DMS 273 (cell line): ENCODE results near the gene PGAM2.
A peak's percentile ranks its signal among the peaks of the same experiment; 100 is the strongest.

Experiments
- DNase-seq: peaks from one replicate; lab custom pipeline; 2025; ENCODE audit not compliant: unreplicated experiment; lab: John Stamatoyannopoulos, UW

The PGAM2 gene

GRCh38 chr7:44067064-44067951 lies 1.9 kb upstream of the PGAM2 start:
- peak; percentile 74 for DNase-seq

GRCh38 chr7:44066494-44067063 lies 1.2 kb upstream of the PGAM2 start:
- DNase-seq: no peak

DNA sequence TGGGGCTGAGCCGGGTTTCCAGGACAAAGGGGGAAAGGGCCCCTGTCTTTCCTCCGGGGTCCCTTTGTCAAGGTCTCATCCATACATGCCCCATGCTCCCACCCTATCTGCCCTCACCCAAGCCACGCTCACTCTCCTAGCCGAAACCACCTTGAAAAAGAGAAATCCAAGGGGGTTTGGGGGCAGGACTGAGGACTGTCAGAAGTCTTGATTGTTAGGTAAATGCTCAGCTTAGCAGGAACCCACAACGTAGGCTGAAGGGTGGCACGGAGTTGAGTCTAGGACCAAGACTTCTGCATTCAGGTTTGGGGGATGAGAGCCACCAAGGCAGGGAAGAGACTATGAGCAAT lies 719 bp upstream of the PGAM2 start:
- no peak for DNase-seq

DNA sequence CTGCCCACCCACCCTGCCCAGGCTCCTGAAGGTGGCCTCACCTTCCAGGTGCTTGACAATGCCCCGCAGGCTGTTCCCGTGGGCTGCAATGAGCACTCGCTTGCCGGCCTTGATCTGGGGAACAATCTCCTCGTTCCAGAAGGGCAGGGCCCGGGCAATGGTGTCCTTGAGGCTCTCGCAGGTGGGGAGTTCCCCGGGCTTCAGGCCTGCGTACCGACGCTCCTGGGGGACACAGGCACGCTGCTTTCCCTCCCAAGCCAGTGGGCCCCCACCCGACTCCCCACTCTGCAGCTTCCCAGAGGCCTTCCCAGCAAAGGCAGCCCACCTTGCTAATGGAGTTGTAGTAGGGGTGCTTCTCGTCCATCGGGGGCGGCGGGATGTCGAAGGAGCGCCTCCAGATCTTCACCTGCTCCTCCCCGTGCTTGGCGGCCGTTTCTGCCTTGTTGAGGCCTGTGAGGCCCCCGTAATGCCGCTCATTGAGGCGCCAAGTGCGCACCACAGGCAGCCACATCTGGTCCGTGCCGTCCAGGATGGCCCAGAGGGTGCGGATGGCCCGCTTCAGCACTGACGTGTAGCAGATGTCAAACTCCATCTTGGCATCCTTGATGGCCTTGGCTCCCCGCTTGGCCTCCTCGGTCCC lies 456 bp downstream of the PGAM2 start:
- DNase-seq: peak; percentile 74

GRCh38 chr7:44063894-44064651 lies 1.3 kb downstream of the PGAM2 start:
- DNase-seq: peak; percentile 49

GRCh38 chr7:44063547-44063893 lies 1.8 kb downstream of the PGAM2 start:
- peak; percentile 54 for DNase-seq

DNA sequence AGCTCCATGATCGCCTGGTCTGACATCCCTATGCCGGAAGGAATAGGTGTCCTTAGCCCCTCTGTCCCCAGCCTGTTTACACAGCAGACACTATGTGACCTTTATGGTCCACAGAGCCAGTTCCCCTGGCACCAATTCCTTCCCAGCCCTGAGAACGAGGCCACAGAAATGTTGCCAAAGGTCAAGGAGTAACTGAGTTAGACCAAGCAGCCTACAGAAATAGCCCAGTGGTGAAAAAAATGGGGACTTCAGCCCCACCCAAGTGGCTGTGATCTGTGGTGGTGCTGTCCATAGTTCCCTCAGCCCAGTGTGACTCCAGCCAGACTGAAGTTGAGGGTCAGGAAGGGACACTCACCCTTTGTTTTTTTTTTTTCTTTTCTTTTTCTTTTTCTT lies 2.5 kb downstream of the PGAM2 start:
- no peak for DNase-seq

- DNase-seq: no peak
These were observed 3.0 kb downstream of the PGAM2 start for GRCh38 chr7:44062180-44062902.

- DNase-seq: no peak
These were observed 3.7 kb downstream of the PGAM2 start for GRCh38 chr7:44061645-44062179.

DNA sequence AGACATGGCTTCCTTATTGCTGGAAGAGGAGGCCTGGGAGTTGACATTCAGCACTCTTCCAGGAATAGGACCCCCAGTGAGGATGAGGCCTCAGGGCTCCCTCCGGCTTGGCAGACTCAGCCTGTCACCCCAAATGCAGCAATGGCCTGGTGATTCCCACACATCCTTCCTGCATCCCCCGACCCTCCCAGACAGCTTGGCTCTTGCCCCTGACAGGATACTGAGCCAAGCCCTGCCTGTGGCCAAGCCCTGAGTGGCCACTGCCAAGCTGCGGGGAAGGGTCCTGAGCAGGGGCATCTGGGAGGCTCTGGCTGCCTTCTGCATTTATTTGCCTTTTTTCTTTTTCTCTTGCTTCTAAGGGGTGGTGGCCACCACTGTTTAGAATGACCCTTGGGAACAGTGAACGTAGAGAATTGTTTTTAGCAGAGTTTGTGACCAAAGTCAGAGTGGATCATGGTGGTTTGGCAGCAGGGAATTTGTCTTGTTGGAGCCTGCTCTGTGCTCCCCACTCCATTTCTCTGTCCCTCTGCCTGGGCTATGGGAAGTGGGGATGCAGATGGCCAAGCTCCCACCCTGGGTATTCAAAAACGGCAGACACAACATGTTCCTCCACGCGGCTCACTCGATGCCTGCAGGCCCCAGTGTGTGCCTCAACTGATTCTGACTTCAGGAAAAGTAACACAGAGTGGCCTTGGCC lies 4.3 kb downstream of the PGAM2 start:
- no peak for DNase-seq

GRCh38 chr7:44060091-44060947 lies 5.0 kb downstream of the PGAM2 start:
- DNase-seq: no peak

- no peak for DNase-seq
These were observed 5.9 kb downstream of the PGAM2 start for GRCh38 chr7:44059219-44060090.

- no peak for DNase-seq
These were observed 6.6 kb downstream of the PGAM2 start for GRCh38 chr7:44058759-44059218.

GRCh38 chr7:44057849-44058758 lies 7.3 kb downstream of the PGAM2 start:
- DNase-seq: no peak

DNA sequence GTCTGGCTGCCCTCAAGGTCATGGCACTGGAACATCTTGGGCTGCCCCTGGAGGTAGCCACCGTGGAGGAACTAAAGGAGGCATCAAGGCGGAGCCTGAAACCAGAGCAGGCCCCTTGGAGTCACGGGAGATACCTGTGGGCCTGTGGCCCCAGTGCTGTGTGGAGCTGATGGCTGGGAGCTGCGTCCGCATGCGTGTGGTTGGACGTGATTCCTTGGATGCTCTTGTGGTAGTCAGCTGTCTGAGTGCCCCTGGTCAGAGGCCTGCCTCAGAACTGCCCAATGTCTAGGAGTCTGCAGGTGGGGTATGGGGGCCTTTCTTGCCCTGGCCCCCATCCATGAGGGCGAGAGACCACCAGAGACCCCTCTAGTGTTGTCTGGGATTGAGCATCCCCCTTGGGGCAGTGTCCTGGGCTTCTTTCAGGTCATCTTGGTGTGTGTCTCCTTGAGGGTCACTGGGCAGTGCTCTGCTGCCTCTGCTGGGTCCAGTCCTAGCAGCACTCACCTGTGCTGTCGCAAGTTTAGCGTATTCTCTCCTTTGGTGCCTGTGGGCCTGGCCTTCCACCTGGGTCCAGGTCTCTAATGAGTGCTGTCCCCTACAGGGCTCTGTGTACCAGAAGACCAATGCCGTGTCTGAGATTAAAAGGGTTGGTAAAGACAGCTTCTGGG lies 8.1 kb downstream of the PGAM2 start:
- no peak for DNase-seq

DNA sequence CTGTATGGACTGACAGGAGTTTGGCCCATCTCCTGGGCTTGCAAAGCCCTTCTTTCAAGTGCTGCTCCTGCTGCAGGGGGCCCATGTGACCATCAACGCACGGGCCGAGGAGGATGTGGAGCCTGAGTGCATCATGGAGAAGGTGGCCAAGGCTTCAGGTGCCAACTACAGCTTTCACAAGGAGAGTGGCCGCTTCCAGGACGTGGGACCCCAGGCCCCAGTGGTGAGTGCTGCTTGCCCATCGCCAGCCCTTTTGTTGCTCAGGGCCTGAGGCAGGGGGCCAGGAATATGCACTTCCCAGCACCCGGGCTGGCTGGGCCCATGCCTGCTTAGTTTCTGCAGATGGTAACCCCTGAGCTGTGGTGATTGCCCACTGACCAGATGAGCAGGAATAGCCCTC lies 8.7 kb downstream of the PGAM2 start:
- DNase-seq: no peak
